OCI-M1 (cell line): ENCODE measurements around the gene RFWD3.
"Not testable (repeated sequence)": the region's sequence is repeated elsewhere in the genome, so short reads cannot be mapped to it uniquely, and the experiment has no call there.

Experiments
- DNase-seq: peaks from one replicate; lab custom pipeline; 2025; lab: John Stamatoyannopoulos, UW

Gene RFWD3

GRCh38 chr16:74666010-74666421 lies 661 bp downstream of the RFWD3 start:
- no peak for DNase-seq

GRCh38 chr16:74661064-74661463 lies 5.6 kb downstream of the RFWD3 start:
- no peak for DNase-seq

- DNase-seq: no peak
Observed at GRCh38 chr16:74660383-74660782, 6.3 kb downstream of the RFWD3 start.

GRCh38 chr16:74659041-74659440 lies 7.6 kb downstream of the RFWD3 start:
- DNase-seq: no peak

- DNase-seq: no peak
Observed at GRCh38 chr16:74657870-74658642, 8.6 kb downstream of the RFWD3 start.

GRCh38 chr16:74654536-74655050 lies 12.1 kb downstream of the RFWD3 start:
- DNase-seq: no peak

GRCh38 chr16:74652883-74653282 lies 13.8 kb downstream of the RFWD3 start:
- not testable (repeated sequence) for DNase-seq

- DNase-seq: no peak
Observed at GRCh38 chr16:74652249-74652648, 14.4 kb downstream of the RFWD3 start.

- no peak for DNase-seq
Observed at GRCh38 chr16:74651841-74652240, 14.8 kb downstream of the RFWD3 start.

- peak; percentile 35 for DNase-seq
Observed at GRCh38 chr16:74650966-74651567, 15.6 kb downstream of the RFWD3 start.

- DNase-seq: no peak
Observed at GRCh38 chr16:74649839-74650504, 16.7 kb downstream of the RFWD3 start.

- DNase-seq: no peak
Observed at GRCh38 chr16:74641969-74642368, 24.7 kb downstream of the RFWD3 start.

- DNase-seq: no peak
Observed at GRCh38 chr16:74637742-74638453, 28.8 kb downstream of the RFWD3 start.

GRCh38 chr16:74635303-74635702 lies 31.4 kb downstream of the RFWD3 start:
- DNase-seq: no peak

GRCh38 chr16:74633686-74634085 lies 33.0 kb downstream of the RFWD3 start:
- no peak for DNase-seq

- DNase-seq: no peak
Observed at GRCh38 chr16:74627506-74628220, 39.0 kb downstream of the RFWD3 start.

GRCh38 chr16:74626741-74627416 lies 39.8 kb downstream of the RFWD3 start:
- DNase-seq: no peak

GRCh38 chr16:74625500-74626350 lies 41.0 kb downstream of the RFWD3 start:
- DNase-seq: no peak

- no peak for DNase-seq
Observed at GRCh38 chr16:74623839-74624235, 42.8 kb downstream of the RFWD3 start.

- peak; percentile 57 for DNase-seq
Observed at GRCh38 chr16:74623214-74623838, 43.4 kb downstream of the RFWD3 start.
